ENCODE results near the gene PPIL1. TPM values are rescaled to one million over a fixed set of nuclear protein-coding genes. Genes with fewer than 3 reads are reported as not detected.

Gene PPIL1
- total RNA-seq, 1 experiment from 2014 or later, result 64.2 TPM

DNA sequence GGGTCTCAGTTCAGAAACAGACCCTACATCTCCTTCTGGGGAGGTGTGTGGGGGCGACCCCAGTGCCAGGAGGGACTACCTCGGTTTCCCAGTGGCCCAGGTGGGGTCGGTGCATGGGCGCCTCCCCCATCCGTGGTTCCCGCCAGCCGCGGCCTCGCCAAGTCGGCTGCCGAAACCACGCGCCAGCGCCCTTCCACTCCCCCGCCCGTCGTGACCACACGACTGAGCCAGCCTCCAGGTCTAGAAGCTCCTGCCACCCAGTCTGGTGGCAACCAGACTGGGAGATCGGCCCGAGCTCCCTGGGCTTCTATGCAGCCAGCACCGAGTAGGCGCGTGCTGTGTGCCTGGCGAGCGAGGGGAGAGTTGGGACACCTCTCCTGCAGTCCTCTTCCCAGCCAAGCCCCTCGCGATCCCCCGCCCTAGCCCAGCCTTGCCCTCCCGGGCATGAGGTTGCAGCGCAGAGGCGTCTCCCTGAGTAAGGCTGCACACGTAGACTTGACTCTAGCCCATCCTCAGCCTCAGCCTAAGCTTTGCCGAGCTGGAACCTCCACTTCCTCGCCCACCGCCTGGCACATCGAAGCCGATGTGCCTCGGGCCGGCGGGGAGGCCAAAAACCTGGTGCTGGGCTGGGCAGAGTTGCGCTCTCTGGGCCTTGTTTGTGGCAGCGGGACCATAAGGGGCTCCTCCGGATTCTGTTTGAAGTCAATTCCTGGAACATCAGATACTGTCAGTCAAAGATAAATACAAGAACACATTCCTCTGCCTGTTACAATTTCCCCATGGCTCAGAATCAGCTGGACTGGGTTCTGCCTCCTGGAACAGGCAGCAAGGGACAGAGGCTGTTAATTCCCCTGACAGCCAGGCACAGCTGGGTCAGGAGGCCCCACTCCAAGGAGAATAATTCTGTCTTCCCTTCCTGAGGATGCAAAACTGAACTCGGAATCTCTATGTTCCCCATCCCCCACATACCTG lies 33.9 kb downstream of the PPIL1 start:
- no peaks in the 10 kb centered on the region for H3K9me3 Mint-ChIP-seq
- ChIA-PET POLR2A (no interaction called here), CTCF (interaction anchor here (0.9 to 1.5 kb wide), 4 partner anchors 8 to 81 kb away, joined by 3 to 8 read pairs (median 4); partner anchors contain the start of gene C6orf89)
- H3K4me1 Mint-ChIP-seq, result peaks cover 11% of the 10 kb centered on the region
- peak; percentile 56 for ATAC-seq
- peak; percentile 54 for DNase-seq (ENCODE audit: low spot score)
- no peaks in the 10 kb centered on the region for H3K36me3 Mint-ChIP-seq
- H3K4me3 Mint-ChIP-seq, result peak overlapping the region; percentile 79
- H3K27ac Mint-ChIP-seq, result no peak overlapping the region
- H3K27me3 Mint-ChIP-seq (ENCODE audit: low read depth), result peaks cover 61% of the 10 kb centered on the region
- TF ChIP-seq KAT7 (CRISPR knock-in tag; IDR thresholded peaks at IDR 0.05; ENCODE audit: borderline replicate concordance), result no peak
- TF ChIP-seq MLX (CRISPR knock-in tag; IDR thresholded peaks at IDR 0.05), result no peak
- TF ChIP-seq, protein P1, sequence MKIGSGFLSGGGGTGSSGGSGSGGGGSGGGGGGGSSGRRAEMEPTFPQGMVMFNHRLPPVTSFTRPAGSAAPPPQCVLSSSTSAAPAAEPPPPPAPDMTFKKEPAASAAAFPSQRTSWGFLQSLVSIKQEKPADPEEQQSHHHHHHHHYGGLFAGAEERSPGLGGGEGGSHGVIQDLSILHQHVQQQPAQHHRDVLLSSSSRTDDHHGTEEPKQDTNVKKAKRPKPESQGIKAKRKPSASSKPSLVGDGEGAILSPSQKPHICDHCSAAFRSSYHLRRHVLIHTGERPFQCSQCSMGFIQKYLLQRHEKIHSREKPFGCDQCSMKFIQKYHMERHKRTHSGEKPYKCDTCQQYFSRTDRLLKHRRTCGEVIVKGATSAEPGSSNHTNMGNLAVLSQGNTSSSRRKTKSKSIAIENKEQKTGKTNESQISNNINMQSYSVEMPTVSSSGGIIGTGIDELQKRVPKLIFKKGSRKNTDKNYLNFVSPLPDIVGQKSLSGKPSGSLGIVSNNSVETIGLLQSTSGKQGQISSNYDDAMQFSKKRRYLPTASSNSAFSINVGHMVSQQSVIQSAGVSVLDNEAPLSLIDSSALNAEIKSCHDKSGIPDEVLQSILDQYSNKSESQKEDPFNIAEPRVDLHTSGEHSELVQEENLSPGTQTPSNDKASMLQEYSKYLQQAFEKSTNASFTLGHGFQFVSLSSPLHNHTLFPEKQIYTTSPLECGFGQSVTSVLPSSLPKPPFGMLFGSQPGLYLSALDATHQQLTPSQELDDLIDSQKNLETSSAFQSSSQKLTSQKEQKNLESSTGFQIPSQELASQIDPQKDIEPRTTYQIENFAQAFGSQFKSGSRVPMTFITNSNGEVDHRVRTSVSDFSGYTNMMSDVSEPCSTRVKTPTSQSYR (CRISPR knock-in tag; IDR thresholded peaks at IDR 0.05), result 0 out of 2 replicates have a peak, but pooled peaks have one; percentile 11
- TF ChIP-seq, protein P2, sequence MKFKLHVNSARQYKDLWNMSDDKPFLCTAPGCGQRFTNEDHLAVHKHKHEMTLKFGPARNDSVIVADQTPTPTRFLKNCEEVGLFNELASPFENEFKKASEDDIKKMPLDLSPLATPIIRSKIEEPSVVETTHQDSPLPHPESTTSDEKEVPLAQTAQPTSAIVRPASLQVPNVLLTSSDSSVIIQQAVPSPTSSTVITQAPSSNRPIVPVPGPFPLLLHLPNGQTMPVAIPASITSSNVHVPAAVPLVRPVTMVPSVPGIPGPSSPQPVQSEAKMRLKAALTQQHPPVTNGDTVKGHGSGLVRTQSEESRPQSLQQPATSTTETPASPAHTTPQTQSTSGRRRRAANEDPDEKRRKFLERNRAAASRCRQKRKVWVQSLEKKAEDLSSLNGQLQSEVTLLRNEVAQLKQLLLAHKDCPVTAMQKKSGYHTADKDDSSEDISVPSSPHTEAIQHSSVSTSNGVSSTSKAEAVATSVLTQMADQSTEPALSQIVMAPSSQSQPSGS (CRISPR knock-in tag; IDR thresholded peaks at IDR 0.05; ENCODE audit: borderline replicate concordance, low read depth), result no peak
- 0 out of 2 replicates have a peak, but pooled peaks have one; percentile 0 for TF ChIP-seq ZBTB43 (CRISPR knock-in tag; IDR thresholded peaks at IDR 0.05)
- TF ChIP-seq, protein P3, sequence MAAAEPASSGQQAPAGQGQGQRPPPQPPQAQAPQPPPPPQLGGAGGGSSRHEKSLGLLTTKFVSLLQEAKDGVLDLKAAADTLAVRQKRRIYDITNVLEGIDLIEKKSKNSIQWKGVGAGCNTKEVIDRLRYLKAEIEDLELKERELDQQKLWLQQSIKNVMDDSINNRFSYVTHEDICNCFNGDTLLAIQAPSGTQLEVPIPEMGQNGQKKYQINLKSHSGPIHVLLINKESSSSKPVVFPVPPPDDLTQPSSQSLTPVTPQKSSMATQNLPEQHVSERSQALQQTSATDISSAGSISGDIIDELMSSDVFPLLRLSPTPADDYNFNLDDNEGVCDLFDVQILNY (CRISPR knock-in tag; IDR thresholded peaks at IDR 0.05), result no peak
- no peak for TF ChIP-seq TP53 (CRISPR knock-in tag; IDR thresholded peaks at IDR 0.05)
- no peak for TF ChIP-seq CDX4 (CRISPR knock-in tag; IDR thresholded peaks at IDR 0.05; ENCODE audit: borderline replicate concordance)
- TF ChIP-seq PREB (CRISPR knock-in tag; IDR thresholded peaks at IDR 0.05; ENCODE audit: borderline replicate concordance), result no peak
- no peak for TF ChIP-seq SMAD4 (CRISPR knock-in tag; IDR thresholded peaks at IDR 0.05)
- no peak for TF ChIP-seq NR2C2 (CRISPR knock-in tag; IDR thresholded peaks at IDR 0.05)
- no peak for TF ChIP-seq GRHL2 (CRISPR knock-in tag; IDR thresholded peaks at IDR 0.05; ENCODE audit: insufficient replicate concordance, severe bottlenecking)
- no peak for TF ChIP-seq IRF1 (CRISPR knock-in tag; IDR thresholded peaks at IDR 0.05)
- no peak for TF ChIP-seq RORB (CRISPR knock-in tag; IDR thresholded peaks at IDR 0.05)
- TF ChIP-seq, protein P4, sequence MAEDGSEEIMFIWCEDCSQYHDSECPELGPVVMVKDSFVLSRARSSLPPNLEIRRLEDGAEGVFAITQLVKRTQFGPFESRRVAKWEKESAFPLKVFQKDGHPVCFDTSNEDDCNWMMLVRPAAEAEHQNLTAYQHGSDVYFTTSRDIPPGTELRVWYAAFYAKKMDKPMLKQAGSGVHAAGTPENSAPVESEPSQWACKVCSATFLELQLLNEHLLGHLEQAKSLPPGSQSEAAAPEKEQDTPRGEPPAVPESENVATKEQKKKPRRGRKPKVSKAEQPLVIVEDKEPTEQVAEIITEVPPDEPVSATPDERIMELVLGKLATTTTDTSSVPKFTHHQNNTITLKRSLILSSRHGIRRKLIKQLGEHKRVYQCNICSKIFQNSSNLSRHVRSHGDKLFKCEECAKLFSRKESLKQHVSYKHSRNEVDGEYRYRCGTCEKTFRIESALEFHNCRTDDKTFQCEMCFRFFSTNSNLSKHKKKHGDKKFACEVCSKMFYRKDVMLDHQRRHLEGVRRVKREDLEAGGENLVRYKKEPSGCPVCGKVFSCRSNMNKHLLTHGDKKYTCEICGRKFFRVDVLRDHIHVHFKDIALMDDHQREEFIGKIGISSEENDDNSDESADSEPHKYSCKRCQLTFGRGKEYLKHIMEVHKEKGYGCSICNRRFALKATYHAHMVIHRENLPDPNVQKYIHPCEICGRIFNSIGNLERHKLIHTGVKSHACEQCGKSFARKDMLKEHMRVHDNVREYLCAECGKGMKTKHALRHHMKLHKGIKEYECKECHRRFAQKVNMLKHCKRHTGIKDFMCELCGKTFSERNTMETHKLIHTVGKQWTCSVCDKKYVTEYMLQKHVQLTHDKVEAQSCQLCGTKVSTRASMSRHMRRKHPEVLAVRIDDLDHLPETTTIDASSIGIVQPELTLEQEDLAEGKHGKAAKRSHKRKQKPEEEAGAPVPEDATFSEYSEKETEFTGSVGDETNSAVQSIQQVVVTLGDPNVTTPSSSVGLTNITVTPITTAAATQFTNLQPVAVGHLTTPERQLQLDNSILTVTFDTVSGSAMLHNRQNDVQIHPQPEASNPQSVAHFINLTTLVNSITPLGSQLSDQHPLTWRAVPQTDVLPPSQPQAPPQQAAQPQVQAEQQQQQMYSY (CRISPR knock-in tag; IDR thresholded peaks at IDR 0.05), result peak; percentile 91
- TF ChIP-seq, protein P5, sequence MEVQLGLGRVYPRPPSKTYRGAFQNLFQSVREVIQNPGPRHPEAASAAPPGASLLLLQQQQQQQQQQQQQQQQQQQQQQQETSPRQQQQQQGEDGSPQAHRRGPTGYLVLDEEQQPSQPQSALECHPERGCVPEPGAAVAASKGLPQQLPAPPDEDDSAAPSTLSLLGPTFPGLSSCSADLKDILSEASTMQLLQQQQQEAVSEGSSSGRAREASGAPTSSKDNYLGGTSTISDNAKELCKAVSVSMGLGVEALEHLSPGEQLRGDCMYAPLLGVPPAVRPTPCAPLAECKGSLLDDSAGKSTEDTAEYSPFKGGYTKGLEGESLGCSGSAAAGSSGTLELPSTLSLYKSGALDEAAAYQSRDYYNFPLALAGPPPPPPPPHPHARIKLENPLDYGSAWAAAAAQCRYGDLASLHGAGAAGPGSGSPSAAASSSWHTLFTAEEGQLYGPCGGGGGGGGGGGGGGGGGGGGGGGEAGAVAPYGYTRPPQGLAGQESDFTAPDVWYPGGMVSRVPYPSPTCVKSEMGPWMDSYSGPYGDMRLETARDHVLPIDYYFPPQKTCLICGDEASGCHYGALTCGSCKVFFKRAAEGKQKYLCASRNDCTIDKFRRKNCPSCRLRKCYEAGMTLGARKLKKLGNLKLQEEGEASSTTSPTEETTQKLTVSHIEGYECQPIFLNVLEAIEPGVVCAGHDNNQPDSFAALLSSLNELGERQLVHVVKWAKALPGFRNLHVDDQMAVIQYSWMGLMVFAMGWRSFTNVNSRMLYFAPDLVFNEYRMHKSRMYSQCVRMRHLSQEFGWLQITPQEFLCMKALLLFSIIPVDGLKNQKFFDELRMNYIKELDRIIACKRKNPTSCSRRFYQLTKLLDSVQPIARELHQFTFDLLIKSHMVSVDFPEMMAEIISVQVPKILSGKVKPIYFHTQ (CRISPR knock-in tag; IDR thresholded peaks at IDR 0.05), result no peak
- no peak for TF ChIP-seq NR1H2 (CRISPR knock-in tag; IDR thresholded peaks at IDR 0.05)
